ENCODE measurements around the gene BCKDHA.

Gene BCKDHA

GRCh38 chr19:41359741-41360140 lies 37.9 kb upstream of the BCKDHA start:
- H3K4me3 ChIP-seq (replicated peaks; ENCODE audit: low read depth, low read length) = no peak overlapping the region
- TF ChIP-seq, protein P1, sequence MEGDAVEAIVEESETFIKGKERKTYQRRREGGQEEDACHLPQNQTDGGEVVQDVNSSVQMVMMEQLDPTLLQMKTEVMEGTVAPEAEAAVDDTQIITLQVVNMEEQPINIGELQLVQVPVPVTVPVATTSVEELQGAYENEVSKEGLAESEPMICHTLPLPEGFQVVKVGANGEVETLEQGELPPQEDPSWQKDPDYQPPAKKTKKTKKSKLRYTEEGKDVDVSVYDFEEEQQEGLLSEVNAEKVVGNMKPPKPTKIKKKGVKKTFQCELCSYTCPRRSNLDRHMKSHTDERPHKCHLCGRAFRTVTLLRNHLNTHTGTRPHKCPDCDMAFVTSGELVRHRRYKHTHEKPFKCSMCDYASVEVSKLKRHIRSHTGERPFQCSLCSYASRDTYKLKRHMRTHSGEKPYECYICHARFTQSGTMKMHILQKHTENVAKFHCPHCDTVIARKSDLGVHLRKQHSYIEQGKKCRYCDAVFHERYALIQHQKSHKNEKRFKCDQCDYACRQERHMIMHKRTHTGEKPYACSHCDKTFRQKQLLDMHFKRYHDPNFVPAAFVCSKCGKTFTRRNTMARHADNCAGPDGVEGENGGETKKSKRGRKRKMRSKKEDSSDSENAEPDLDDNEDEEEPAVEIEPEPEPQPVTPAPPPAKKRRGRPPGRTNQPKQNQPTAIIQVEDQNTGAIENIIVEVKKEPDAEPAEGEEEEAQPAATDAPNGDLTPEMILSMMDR (IDR thresholded peaks at IDR 0.05; ENCODE audit: low read length, missing control alignments) = no peak
- no peak for DNase-seq (ENCODE audit: low read depth)

DNA sequence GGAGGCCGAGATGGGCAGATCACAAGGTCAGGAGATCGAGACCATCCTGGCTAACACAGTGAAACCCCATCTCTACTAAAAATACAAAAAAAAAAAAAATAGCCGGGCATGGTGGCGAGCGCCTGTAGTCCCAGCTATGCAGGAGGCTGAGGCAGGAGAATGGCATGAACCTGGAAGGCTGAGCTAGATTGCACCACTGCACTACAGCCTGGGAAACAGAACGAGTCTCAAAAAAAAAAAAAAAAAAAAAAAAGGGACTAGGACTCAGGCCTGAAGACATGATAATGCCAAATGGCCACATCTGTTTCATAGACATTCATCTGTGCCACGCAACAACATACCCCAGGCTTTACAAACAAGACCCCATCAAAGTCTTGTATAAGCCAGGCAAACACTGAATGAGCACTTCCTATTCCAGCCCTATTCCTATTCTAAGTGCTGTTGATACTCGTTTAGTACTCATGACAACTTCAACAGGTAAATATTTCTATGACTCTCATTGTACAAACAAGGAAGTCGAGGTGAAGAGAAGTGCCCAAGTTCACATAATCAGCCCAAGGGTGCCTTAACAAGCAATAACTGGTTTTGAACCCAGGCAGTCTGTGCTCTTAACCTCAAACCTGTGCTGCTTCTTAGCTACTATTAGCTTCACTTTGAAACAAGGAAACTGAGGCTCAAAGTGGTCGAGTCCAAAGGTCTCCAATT lies 35.3 kb upstream of the BCKDHA start:
- no peak for DNase-seq (ENCODE audit: low read depth)
- H3K4me3 ChIP-seq (replicated peaks; ENCODE audit: low read depth, low read length) = no peak overlapping the region
- TF ChIP-seq, protein P1 (IDR thresholded peaks at IDR 0.05; ENCODE audit: low read length, missing control alignments) = no peak

- H3K4me3 ChIP-seq (replicated peaks; ENCODE audit: low read depth, low read length) = peak overlapping the region; percentile 78
- TF ChIP-seq, protein P1 (IDR thresholded peaks at IDR 0.05; ENCODE audit: low read length, missing control alignments) = no peak
- no peak for DNase-seq (ENCODE audit: low read depth)
These were observed 34.3 kb upstream of the BCKDHA start for GRCh38 chr19:41363371-41363752.

DNA sequence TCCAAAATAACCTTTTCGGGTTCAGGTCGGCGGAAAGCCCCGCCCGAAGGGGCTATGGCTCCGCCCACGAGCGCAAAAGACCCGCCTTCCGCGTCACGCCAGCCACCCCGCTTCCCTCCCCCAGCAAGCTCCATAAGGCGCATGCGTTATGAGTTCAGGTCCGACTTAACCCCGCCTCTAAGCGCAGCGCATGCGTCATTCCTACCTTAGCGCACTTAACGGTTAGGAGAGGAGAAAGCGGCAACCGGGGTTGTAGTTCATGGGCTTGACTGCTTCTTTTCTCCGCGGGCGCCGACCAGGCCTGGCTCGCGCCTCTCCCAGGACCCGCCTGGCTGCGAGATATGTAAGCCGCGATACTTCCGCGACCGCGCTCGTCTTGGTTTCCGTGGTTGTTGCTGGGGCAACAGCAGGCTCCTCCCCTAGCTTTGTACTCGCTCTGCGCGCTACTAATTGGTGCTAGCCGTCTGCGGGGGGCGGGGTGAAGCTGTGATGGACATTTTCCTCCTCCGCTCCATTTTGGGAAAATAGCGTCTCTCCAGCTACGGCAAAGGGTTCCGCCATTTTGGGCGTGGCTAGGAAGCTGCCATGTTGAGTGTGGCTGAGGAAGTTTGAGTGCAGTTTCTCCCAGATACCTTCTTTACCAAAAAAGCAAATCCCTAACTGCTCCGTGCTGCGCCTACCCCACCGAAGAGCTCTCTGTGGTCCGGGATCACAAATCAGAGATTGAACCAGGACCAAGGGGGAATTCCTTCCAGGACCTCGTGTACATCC lies 33.7 kb upstream of the BCKDHA start, which contains the start of gene B9D2:
B9D2 (minus strand) TSS at position 397 of the 771 bp plus-strand sequence. CDS start 630 bp downstream, outside the sequence.
- TF ChIP-seq, protein P1 (IDR thresholded peaks at IDR 0.05; ENCODE audit: low read length, missing control alignments) = no peak
- H3K4me3 ChIP-seq (replicated peaks; ENCODE audit: low read depth, low read length) = peak within 1 kb of the TSS; percentile 78

DNA sequence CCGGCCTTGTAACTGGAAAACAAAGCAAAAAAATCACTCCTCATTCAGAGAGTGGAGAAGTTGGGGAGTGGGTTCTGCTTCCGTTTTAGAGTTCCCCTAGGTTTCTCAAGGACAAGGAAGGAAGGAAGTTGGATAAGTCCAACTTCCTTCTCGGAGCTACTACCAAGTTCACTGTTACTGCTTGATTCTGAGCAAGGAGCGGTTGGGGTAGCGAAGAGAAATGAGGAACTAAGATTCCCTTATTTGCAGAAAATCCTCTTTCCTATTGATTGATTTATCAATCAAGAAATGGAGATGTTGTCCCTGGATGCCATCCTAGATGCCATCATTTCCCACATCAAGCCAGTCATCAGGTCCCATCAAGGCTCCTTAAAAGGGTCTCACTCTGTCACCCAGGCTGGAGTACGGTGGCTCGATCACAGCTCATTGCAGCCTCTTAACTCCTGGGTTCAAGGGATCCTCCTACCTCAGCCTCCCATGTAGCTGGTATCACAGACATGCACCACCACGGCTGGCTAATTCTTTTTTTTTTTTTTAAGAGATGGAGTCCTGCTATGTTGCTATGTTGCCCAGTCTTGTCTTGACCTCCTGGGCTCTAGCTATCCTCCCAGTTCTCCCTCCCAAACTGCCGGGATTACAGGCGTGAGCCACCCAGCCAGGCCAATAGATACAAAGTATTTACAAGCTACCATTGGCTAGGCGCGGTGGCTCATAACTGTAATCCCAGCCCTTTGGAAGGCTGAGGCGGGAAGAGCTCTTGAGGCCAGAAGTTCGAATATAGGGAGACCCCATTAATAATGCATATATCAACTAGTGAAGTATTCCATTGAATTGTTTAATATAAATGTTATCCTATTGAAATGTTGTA lies 32.9 kb upstream of the BCKDHA start:
- TF ChIP-seq, protein P1 (IDR thresholded peaks at IDR 0.05; ENCODE audit: low read length, missing control alignments) = no peak
- peak overlapping the region; percentile 78 for H3K4me3 ChIP-seq (replicated peaks; ENCODE audit: low read depth, low read length)
- DNase-seq (ENCODE audit: low read depth) = no peak

More for the DNA sequence above, 33.7 kb upstream of the BCKDHA start, which contains the start of gene B9D2:
- DNase-seq (ENCODE audit: low read depth) = peak; percentile 99

DNA sequence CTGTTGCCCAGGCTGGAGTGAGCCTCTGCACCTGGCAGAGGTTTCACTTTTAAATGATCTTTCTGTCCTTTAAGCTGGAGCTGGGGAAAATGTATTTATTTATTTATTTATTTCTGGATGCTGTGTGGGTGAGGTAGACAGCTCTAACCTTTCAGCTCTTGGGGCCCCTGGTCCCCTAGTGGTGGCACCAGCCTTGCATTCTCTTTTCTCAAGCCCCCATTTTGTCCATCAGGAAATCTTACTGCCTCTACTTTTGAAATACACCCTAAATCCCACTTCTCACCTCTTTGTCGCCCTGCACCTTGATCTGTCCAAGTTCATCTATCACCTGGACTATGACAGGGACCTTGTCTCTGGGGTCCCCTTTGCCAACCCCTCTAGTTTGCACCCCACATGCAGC lies 31.5 kb upstream of the BCKDHA start:
- TF ChIP-seq, protein P1 (IDR thresholded peaks at IDR 0.05; ENCODE audit: low read length, missing control alignments) = peak; percentile 5
- H3K4me3 ChIP-seq (replicated peaks; ENCODE audit: low read depth, low read length) = no peak overlapping the region
- DNase-seq (ENCODE audit: low read depth) = no peak

All from fibroblast of pulmonary artery (primary cell).